GM23338 (cell line): ENCODE measurements around the gene CSTB. TPM values are rescaled to one million over a fixed set of nuclear protein-coding genes. Genes with fewer than 3 reads are reported as not detected.

ENCODE experiments used
- ATAC-seq: fragments of 200-7000 bp; cut with Tn5 transposase; 3 replicates; pipeline ENCODE4 v1.9.1; 2020
- DNase-seq: peaks from one replicate; pipeline ENCODE4 v3.0.0-alpha.2; 2015; ENCODE audit warnings: low spot score
- H2AFZ ChIP-seq: fragments of 200-600 bp; sonication (generic); 2 replicates; pipeline ENCODE4 v1.8.0; 2016; ENCODE audit warnings: antibody characterized with exemption, mild to moderate bottlenecking, moderate library complexity
- H3F3A ChIP-seq: fragments of 200-600 bp; sonication (generic); replicated peaks from 2 replicates; pipeline ENCODE4 v1.8.0; 2017; ENCODE audit warnings: antibody characterized with exemption, mixed run types, low read depth
- H3K27ac ChIP-seq: fragments of 200-600 bp; sonication (generic); 2 replicates; pipeline ENCODE4 v1.6.1; 2016; ENCODE audit warnings: low read depth
- H3K27me3 ChIP-seq: fragments of 200-600 bp; sonication (generic); 2 replicates; pipeline ENCODE4 v1.8.0; 2016; ENCODE audit warnings: mild to moderate bottlenecking, mixed run types, moderate library complexity; ENCODE audit not compliant: insufficient read depth
- H3K36me3 ChIP-seq: fragments of 200-600 bp; sonication (generic); 2 replicates; pipeline ENCODE4 v1.8.0; 2016; ENCODE audit warnings: mild to moderate bottlenecking; ENCODE audit not compliant: insufficient read depth
- H3K4me1 ChIP-seq: fragments of 200-600 bp; sonication (generic); 2 replicates; pipeline ENCODE4 v1.8.0; 2016; ENCODE audit warnings: mild to moderate bottlenecking, moderate library complexity; ENCODE audit not compliant: insufficient read depth
- H3K4me2 ChIP-seq: fragments of 200-600 bp; sonication (generic); 2 replicates; pipeline ENCODE4 v1.7.1; 2017; ENCODE audit warnings: mixed run types
- H3K4me3 ChIP-seq: fragments of 200-600 bp; sonication (generic); 2 replicates; pipeline ENCODE4 v1.6.1; 2016; ENCODE audit warnings: mixed run types
- H3K79me2 ChIP-seq: fragments of 200-600 bp; sonication (generic); replicated peaks from 2 replicates; pipeline ENCODE4 v1.8.0; 2017; ENCODE audit warnings: mild to moderate bottlenecking; ENCODE audit not compliant: insufficient read depth
- H3K9me2 ChIP-seq: fragments of 200-600 bp; sonication (generic); 2 replicates; pipeline ENCODE4 v1.8.0; 2017; ENCODE audit not compliant: insufficient read depth
- H4K20me1 ChIP-seq: fragments of 200-600 bp; sonication (generic); replicated peaks from 2 replicates; pipeline ENCODE4 v1.8.0; 2017; ENCODE audit warnings: mild to moderate bottlenecking; ENCODE audit not compliant: insufficient read depth
- H3K27ac Mint-ChIP-seq: 2 replicates; pipeline ENCODE4 v1.8.0; 2020; ENCODE audit warnings: inconsistent platforms, mild to moderate bottlenecking, moderate library complexity, mixed read lengths
- H3K27me3 Mint-ChIP-seq: 3 replicates; pipeline ENCODE4 v1.8.0; 2022; ENCODE audit warnings: low read depth, mild to moderate bottlenecking, moderate library complexity, mixed read lengths, inconsistent platforms; ENCODE audit not compliant: insufficient read depth, poor library complexity
- H3K36me3 Mint-ChIP-seq: 3 replicates; pipeline ENCODE4 v1.8.0; 2021; ENCODE audit warnings: low read depth, mild to moderate bottlenecking, inconsistent platforms, moderate library complexity, mixed read lengths
- H3K4me1 Mint-ChIP-seq: 3 replicates; pipeline ENCODE4 v1.8.0; 2020; ENCODE audit warnings: mild to moderate bottlenecking, inconsistent platforms, mixed read lengths
- H3K4me3 Mint-ChIP-seq: 3 replicates; pipeline ENCODE4 v1.8.0; 2021; ENCODE audit warnings: moderate library complexity, mild to moderate bottlenecking, inconsistent platforms, mixed read lengths
- H3K9me3 Mint-ChIP-seq: 3 replicates; pipeline ENCODE4 v1.8.0; 2020; ENCODE audit warnings: moderate library complexity, mild to moderate bottlenecking, inconsistent platforms, mixed read lengths
- CREB1 ChIP-seq: fragments of 250-450 bp; sonication (Bioruptor Pico); IDR thresholded peaks from 2 replicates; pipeline ENCODE4 v1.5.0; 2020; ENCODE audit warnings: low read depth, mild to moderate bottlenecking, moderate library complexity
- CTCF ChIP-seq, 2 experiments: fragments of 200-600 bp in 1 of 2; sonication (generic) in 1 of 2; conservative IDR thresholded peaks; 2 replicates each; pipeline versions ENCODE4 v1.5.1 to v1.6.1; 2016 to 2017; ENCODE audit warnings: antibody characterized with exemption in 2 of 2, low read depth in 2 of 2, mild to moderate bottlenecking in 2 of 2, moderate library complexity in 1 of 2
- ETS1 ChIP-seq: IDR thresholded peaks from 2 replicates; pipeline ENCODE4 v1.6.1; 2016; ENCODE audit warnings: antibody characterized with exemption
- EZH2 ChIP-seq: fragments of 200-600 bp; sonication (generic); IDR thresholded peaks from one replicate; pipeline ENCODE4 v1.8.0; 2017; ENCODE audit warnings: antibody characterized with exemption, mild to moderate bottlenecking, low read depth; ENCODE audit not compliant: unreplicated experiment
- EZH2phosphoT487 ChIP-seq: fragments of 200-600 bp; sonication (generic); IDR thresholded peaks from one replicate; pipeline ENCODE4 v1.8.1; 2018; ENCODE audit warnings: antibody characterized with exemption; ENCODE audit not compliant: unreplicated experiment
- JUNB ChIP-seq: IDR thresholded peaks from one replicate; pipeline ENCODE4 v1.6.1; 2016; ENCODE audit warnings: antibody characterized with exemption; ENCODE audit not compliant: unreplicated experiment
- NANOG ChIP-seq: IDR thresholded peaks from 2 replicates; pipeline ENCODE4 v1.6.1; 2016; ENCODE audit warnings: antibody characterized with exemption, borderline replicate concordance
- POLR2AphosphoS5 ChIP-seq: IDR thresholded peaks from 2 replicates; pipeline ENCODE4 v1.6.1; 2016; ENCODE audit warnings: antibody characterized with exemption, low read depth
- REST ChIP-seq: IDR thresholded peaks from one replicate; pipeline ENCODE4 v1.6.1; 2018; ENCODE audit warnings: antibody characterized with exemption; ENCODE audit not compliant: unreplicated experiment
- STAT1 ChIP-seq: IDR thresholded peaks from one replicate; pipeline ENCODE4 v1.6.1; 2016; ENCODE audit warnings: antibody characterized with exemption; ENCODE audit not compliant: unreplicated experiment
- ZNF114 ChIP-seq: fragments of 250-450 bp; sonication (Bioruptor Pico); IDR thresholded peaks from 2 replicates; pipeline ENCODE4 v1.5.0; 2020; ENCODE audit warnings: mild to moderate bottlenecking, moderate library complexity
- ZNF331 ChIP-seq: fragments of 250-450 bp; sonication (Bioruptor Pico); IDR thresholded peaks from 2 replicates; pipeline ENCODE4 v1.5.0; 2020; ENCODE audit warnings: low read depth, mild to moderate bottlenecking, moderate library complexity
- ZNF462 ChIP-seq: fragments of 250-450 bp; sonication (Bioruptor Pico); IDR thresholded peaks from 2 replicates; pipeline ENCODE4 v1.5.0; 2020; ENCODE audit warnings: mild to moderate bottlenecking, moderate library complexity
- polyA plus RNA-seq: library from polyadenylated mRNA; unstranded; fragments of >200 nt; fragmentation: Nextera tagmentation; extraction: Ambion mirVana; gene quantifications from 2 replicates; pipeline ENCODE4 v1.2.1, GENCODE V29; 2016
- total RNA-seq: library from RNA; depleted of rRNA; stranded (reverse); fragments of >200 nt; shearing (Covaris generic); gene quantifications from 2 replicates; pipeline ENCODE4 v1.2.3, GENCODE V29; 2014

The CSTB gene
- total and polyA plus RNA-seq, 2 experiments from 2014 or later, result 10.0 to 142 TPM

GRCh38 chr21:43786807-43787440 lies 10.8 kb upstream of the CSTB start:
- H3K9me3 Mint-ChIP-seq, result peaks cover 3% of the 10 kb centered on the region; the same call in 1 of the 3 replicates
- H2AFZ ChIP-seq, result no peak overlapping the region

More at GRCh38 chr21:43786807-43787440, 10.8 kb upstream of the CSTB start:
- H3F3A ChIP-seq, result no peaks in the 10 kb centered on the region
- peaks cover 10% of the 10 kb centered on the region for H3K4me1 Mint-ChIP-seq
- H4K20me1 ChIP-seq, result peaks cover 8% of the 10 kb centered on the region
- peaks cover 8% of the 10 kb centered on the region for H3K27me3 Mint-ChIP-seq
- no peak overlapping the region for H3K4me2 ChIP-seq
- H3K27ac Mint-ChIP-seq, result no peak overlapping the region
- H3K4me3 Mint-ChIP-seq, result no peak overlapping the region
- DNase-seq (no peak), ATAC-seq (no peak)
- H3K36me3 ChIP-seq, result no peaks in the 10 kb centered on the region
- H3K4me1 ChIP-seq, result peaks cover 10% of the 10 kb centered on the region
- no peaks in the 10 kb centered on the region for H3K9me2 ChIP-seq
- peaks cover 23% of the 10 kb centered on the region for H3K79me2 ChIP-seq
- TF ChIP-seq EZH2phosphoT487 (no peak), EZH2 (no peak), NANOG (no peak), ETS1 (no peak), REST (no peak), POLR2AphosphoS5 (no peak), JUNB (no peak), ZNF331 (CRISPR knock-in tag) (no peak), CREB1 (no peak), ZNF114 (no peak), CTCF (conservative IDR thresholded peaks at IDR 0.05; ENCODE audit: low read depth in 2 of 2) (no peak), ZNF462 (CRISPR knock-in tag) (no peak), STAT1 (no peak)
- H3K27me3 ChIP-seq, result no peaks in the 10 kb centered on the region
- no peak overlapping the region for H3K4me3 ChIP-seq
- peaks cover 17% of the 10 kb centered on the region for H3K36me3 Mint-ChIP-seq
- no peak overlapping the region for H3K27ac ChIP-seq
